HG03565 (cell line): ENCODE measurements around the gene SPAG4.

Source experiments
- ATAC-seq: cut with Tn5 transposase; IDR thresholded peaks from one replicate; pipeline ENCODE4 v1.9.1; 2021; ENCODE audit warnings: mild to moderate bottlenecking, moderate library complexity; ENCODE audit not compliant: unreplicated experiment

SPAG4 gene

GRCh38 chr20:35619196-35620095, 3.8 kb downstream of the SPAG4 start:
- ATAC-seq = no peak

- ATAC-seq = no peak
These were observed 5.4 kb downstream of the SPAG4 start for GRCh38 chr20:35620818-35621559.

- ATAC-seq = no peak
These were observed 5.9 kb downstream of the SPAG4 start for GRCh38 chr20:35621560-35621946.

DNA sequence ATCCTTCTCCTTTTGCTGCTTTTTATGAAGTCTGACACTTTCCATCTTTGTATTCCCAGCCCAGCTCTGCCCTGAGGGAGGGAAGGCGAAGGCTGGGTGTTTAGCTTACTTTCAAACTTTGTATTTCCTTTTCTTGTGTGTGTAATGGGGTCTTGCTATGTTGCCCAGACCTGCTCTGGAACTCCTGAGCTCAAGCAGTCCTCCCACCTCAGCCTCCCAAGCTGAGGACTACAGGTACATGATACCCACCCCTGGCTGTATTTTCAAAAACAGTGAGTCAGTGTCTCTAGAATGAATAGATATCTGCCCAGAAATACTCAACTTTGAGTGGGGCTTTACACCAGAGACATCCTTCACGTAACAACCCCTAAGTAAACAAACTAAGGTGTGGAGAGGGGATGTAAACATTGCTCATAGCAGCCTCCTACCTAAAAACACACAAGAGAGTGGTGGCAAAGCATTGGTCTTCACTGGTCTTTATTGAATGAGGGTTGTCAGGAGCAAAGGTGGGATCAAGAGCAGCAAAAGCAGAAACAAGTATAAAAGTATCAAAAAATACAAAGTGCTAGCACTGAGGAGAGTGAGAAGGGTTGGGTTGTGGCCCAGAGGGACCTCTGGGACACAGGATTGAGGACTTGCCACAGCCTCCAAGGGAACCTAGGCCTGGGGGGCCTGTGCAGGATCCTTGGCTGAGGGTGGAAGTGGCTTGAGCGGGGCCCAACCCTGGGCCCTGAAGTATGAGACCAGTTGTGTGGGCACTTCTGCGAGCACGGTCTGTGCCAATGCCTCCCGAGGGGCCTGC, 10.2 kb downstream of the SPAG4 start:
- no peak for ATAC-seq

DNA sequence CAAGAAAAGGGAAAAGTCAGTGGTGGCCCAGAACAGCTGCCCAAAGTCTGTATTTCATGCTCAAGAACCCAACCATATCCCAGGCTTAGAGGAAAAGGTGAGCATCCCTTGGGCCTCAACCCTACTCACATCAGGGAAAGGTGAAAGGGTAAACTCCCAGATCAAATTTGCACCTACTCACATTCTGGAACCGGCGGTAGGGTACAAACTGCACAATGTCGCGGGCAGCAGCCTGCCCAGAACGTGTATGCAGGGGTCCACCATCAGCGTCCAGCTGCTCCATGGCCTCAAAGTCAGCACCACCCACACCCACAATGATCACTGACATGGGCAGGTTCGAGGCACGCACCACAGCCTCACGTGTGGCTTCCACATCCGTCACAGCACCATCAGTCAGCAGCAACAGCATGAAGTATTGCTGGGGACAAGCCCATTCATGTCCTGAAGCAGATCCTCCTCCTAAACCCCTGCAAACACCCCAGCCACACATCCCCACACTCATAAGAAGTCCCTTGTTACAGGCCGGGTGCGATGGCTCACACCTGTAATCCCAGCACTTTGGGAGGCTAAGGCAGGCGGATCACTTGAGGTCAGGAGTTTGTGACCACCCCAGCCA, 10.9 kb downstream of the SPAG4 start:
- no peak for ATAC-seq

GRCh38 chr20:35627121-35627520, 11.5 kb downstream of the SPAG4 start:
- no peak for ATAC-seq

DNA sequence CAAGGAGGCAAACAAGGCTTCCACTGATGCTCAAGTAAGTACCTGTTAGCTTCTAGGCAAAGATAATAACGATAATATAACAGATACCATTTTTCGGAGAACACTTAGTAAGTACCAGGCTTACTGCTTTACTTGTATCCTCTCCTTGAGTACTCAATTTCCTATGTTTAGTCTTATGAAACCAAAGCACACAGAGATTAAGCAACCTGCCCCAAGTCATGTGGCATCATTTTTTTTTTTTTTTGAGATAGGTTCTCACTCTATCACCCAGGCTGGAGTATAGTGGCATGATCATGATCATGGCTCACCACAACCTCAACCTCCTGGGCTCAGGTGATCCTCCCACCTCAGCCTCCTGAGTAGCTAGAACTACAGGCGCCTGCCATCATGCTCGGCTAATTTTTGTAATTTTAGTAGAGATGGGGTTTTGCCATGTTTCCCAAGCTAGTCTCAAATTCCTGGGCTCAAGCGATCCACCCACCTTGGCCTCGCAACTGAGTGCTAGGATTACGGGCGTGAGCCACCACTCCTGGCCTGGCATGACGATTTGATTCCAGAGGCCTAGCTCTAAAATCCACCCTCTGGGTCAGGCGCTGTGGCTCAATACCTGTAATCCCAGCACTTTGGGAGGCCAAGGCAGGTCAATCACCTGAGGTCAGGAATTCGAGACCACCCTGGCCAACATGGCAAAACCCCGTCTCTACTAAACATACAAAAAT, 14.0 kb downstream of the SPAG4 start:
- no peak for ATAC-seq

DNA sequence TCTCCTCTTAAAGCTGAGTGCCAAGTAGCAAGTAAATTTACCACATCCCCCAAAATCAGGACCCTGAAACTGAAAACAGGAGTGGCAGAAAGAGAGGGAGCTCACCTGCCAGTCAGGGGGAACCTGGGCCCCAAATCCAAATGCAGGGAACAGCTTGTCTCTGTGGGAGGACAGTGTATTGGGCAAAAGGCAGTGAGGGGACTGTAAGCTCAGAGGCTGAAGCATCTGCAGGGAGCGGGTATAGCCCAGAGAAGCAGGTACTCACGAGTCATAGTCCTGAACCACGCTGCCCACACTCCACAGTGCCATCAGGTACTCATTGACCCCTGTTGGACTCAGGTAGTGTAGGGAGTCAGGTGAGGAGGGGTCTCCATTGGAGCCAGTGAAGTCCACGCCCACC, 15.0 kb downstream of the SPAG4 start:
- ATAC-seq = no peak

GRCh38 chr20:35632539-35633115, 17.0 kb downstream of the SPAG4 start:
- no peak for ATAC-seq

DNA sequence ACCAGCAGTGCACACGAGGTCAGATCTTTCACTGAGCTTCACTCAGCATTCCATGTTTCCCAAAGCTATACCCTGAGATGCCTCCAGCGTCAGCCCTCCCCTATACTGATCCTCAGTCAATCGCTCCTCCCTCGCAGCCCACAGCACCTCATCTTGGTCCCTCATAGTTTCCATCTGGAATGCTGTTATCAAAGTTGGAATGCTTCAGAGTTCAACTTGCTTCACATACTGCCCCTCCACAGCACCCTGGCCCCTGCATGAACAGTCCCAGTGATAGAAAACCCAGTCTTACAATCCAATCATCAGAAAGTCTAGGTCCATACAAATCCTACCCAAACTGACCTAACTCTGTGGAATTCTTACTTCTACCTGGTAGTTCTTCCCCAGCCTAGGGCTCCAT, 20.0 kb downstream of the SPAG4 start:
- ATAC-seq = no peak

GRCh38 chr20:35636095-35636494, 20.5 kb downstream of the SPAG4 start:
- ATAC-seq = no peak

GRCh38 chr20:35637276-35637675, 21.6 kb downstream of the SPAG4 start:
- ATAC-seq = no peak

GRCh38 chr20:35638751-35639150, 23.1 kb downstream of the SPAG4 start:
- no peak for ATAC-seq

DNA sequence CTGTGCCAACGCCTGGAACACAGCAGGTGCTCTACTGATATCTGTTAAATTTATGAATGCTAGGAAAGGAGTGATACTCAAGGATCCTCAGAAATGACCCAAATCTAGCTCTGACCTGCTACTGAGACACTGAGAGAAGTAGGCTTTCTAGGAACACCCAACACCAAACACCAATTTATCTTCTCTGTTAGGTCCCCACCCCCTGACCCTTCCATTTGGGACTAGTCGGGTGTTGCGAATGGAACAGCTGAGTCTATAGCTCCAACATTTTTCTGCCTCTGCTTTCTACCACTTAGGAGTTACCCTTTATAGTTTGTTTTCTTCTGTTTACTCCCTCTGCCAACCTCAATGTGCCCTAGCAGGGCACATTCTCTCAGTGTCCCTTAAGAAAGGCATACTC, 25.1 kb downstream of the SPAG4 start:
- no peak for ATAC-seq

- no peak for ATAC-seq
These were observed 26.1 kb downstream of the SPAG4 start for GRCh38 chr20:35641743-35642142.

GRCh38 chr20:35643045-35643444, 27.4 kb downstream of the SPAG4 start:
- no peak for ATAC-seq

- no peak for ATAC-seq
These were observed 29.2 kb downstream of the SPAG4 start for GRCh38 chr20:35644806-35645205.

- no peak for ATAC-seq
These were observed 33.2 kb downstream of the SPAG4 start for GRCh38 chr20:35648836-35649235.

GRCh38 chr20:35650632-35651031, 35.0 kb downstream of the SPAG4 start:
- ATAC-seq = no peak

- ATAC-seq = no peak
These were observed 36.3 kb downstream of the SPAG4 start for GRCh38 chr20:35651958-35652357.
